ENCODE data around the gene MUC4.

DNA sequence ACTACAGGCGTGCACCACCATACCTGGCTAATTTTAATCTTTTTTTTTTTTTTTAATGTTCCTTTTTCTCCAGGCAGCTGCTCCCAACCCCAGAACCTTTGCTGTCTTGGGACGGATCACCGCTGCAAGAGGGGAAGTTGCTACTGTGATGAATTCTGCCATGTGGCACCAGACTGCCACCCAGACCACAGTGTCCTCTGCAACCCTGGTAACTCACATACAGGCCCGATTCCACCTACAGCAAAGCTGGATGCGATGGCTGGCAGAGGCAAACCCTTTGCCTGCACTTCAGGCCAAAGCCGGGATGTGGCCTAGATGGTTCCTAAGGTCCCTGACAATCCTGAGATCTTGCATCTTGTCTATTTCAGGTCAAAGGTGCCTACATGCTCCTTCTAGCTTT is 103.7 kb downstream of the MUC4 start:
- TF ChIP-seq, protein P1, sequence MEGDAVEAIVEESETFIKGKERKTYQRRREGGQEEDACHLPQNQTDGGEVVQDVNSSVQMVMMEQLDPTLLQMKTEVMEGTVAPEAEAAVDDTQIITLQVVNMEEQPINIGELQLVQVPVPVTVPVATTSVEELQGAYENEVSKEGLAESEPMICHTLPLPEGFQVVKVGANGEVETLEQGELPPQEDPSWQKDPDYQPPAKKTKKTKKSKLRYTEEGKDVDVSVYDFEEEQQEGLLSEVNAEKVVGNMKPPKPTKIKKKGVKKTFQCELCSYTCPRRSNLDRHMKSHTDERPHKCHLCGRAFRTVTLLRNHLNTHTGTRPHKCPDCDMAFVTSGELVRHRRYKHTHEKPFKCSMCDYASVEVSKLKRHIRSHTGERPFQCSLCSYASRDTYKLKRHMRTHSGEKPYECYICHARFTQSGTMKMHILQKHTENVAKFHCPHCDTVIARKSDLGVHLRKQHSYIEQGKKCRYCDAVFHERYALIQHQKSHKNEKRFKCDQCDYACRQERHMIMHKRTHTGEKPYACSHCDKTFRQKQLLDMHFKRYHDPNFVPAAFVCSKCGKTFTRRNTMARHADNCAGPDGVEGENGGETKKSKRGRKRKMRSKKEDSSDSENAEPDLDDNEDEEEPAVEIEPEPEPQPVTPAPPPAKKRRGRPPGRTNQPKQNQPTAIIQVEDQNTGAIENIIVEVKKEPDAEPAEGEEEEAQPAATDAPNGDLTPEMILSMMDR (IDR thresholded peaks at IDR 0.05): no peak
- TF ChIP-seq EP300 (IDR thresholded peaks at IDR 0.05) (no peak), POLR2A (IDR thresholded peaks at IDR 0.05) (no peak)

Data from gastroesophageal sphincter (tissue), 3 donors.